Naive B cell (primary cell): ENCODE data around the gene GNAT1. TPM values are rescaled to one million over a fixed set of nuclear protein-coding genes. Genes with fewer than 3 reads are reported as not detected.

ENCODE experiments used
- ATAC-seq, 2 donors: fragments of 150-1000 bp; cut with Tn5 transposase; 2 replicates each; pipeline ENCODE4 v1.10.0; 2021; ENCODE audit warnings: low read depth in 2 of 2, mild to moderate bottlenecking in 2 of 2, moderate library complexity in 2 of 2
- DNase-seq: peaks from one replicate; pipeline ENCODE4 v3.0.0; 2022
- H3K27ac Mint-ChIP-seq, 6 donors: one replicate each; pipeline ENCODE4 v1.8.0; 2020 to 2022; ENCODE audit warnings: mild to moderate bottlenecking in 6 of 6, mixed read lengths in 6 of 6, moderate library complexity in 5 of 6, inconsistent platforms in 2 of 6
- H3K27me3 Mint-ChIP-seq, 3 donors: one replicate each; pipeline ENCODE4 v1.8.0; 2021 to 2022; ENCODE audit warnings: mixed read lengths in 3 of 3, mild to moderate bottlenecking in 1 of 3
- H3K36me3 Mint-ChIP-seq, 2 donors: one replicate each; pipeline ENCODE4 v1.8.0; 2020 to 2022; ENCODE audit warnings: mixed read lengths in 2 of 2, inconsistent platforms in 1 of 2, mild to moderate bottlenecking in 1 of 2
- H3K4me1 Mint-ChIP-seq, 3 donors: one replicate each; pipeline ENCODE4 v1.8.0; 2020 to 2022; ENCODE audit warnings: mixed read lengths in 3 of 3, inconsistent platforms in 1 of 3, mild to moderate bottlenecking in 1 of 3, moderate library complexity in 1 of 3
- H3K4me3 Mint-ChIP-seq, 8 donors: one replicate each; pipeline ENCODE4 v1.8.0; 2020 to 2022; ENCODE audit warnings: mild to moderate bottlenecking in 8 of 8, mixed read lengths in 8 of 8, moderate library complexity in 8 of 8, inconsistent platforms in 2 of 8
- H3K9me3 Mint-ChIP-seq, 7 donors: one replicate each; pipeline ENCODE4 v1.8.0; 2020 to 2022; ENCODE audit warnings: mixed read lengths in 7 of 7, mild to moderate bottlenecking in 5 of 7, inconsistent platforms in 2 of 7, moderate library complexity in 1 of 7
- polyA plus RNA-seq, 6 donors: library from polyadenylated mRNA; unstranded; fragments of 300-500 nt; fragmentation: Illumina TruSeq; gene quantifications; one replicate each; pipeline ENCODE4 v1.2.3, GENCODE V29; 2021; ENCODE audit warnings: low read depth in 6 of 6

The GNAT1 gene
- polyA plus RNA-seq, 6 donors from 2014 or later = not detected

- H3K4me1 Mint-ChIP-seq = peaks cover 15 to 22% (median 21%) of the 10 kb centered on the region in 3 donors
- DNase-seq = no peak
- H3K27ac Mint-ChIP-seq = peak overlapping the region in 2 of 6 donors; percentile 49 to 94
Measured at GRCh38 chr3:50155891-50156290, 35.5 kb upstream of the GNAT1 start.

GRCh38 chr3:50156549-50157493, 34.6 kb upstream of the GNAT1 start:
- H3K36me3 Mint-ChIP-seq = no peaks in the 10 kb centered on the region
- peaks cover 15 to 22% (median 21%) of the 10 kb centered on the region in 3 donors for H3K4me1 Mint-ChIP-seq
- H3K27ac Mint-ChIP-seq = no peak overlapping the region
- H3K9me3 Mint-ChIP-seq = no peaks in the 10 kb centered on the region
- ATAC-seq (no peak), DNase-seq (no peak)
- H3K4me3 Mint-ChIP-seq = peak overlapping the region in 5 of 8 donors; percentile 60 to 84 (median 78)
- peaks cover 22 to 58% (median 43%) of the 10 kb centered on the region in 3 donors for H3K27me3 Mint-ChIP-seq

More at GRCh38 chr3:50155891-50156290, 35.5 kb upstream of the GNAT1 start:
- Mint-ChIP-seq H3K27me3 (peaks cover 22 to 58% (median 46%) of the 10 kb centered on the region in 3 donors), H3K4me3 (peak overlapping the region; percentile 71 to 92 (median 81)), H3K9me3 (no peaks in the 10 kb centered on the region), H3K36me3 (no peaks in the 10 kb centered on the region)
- no peak for ATAC-seq

- Mint-ChIP-seq H3K4me1 (peaks cover 15 to 22% (median 21%) of the 10 kb centered on the region in 3 donors), H3K27me3 (peaks cover 23 to 57% (median 42%) of the 10 kb centered on the region in 3 donors), H3K9me3 (no peaks in the 10 kb centered on the region), H3K27ac (no peak overlapping the region), H3K36me3 (no peaks in the 10 kb centered on the region), H3K4me3 (peak overlapping the region in 1 of 8 donors; percentile 68)
- DNase-seq = no peak
- ATAC-seq = no peak
Measured at GRCh38 chr3:50157827-50158529, 33.4 kb upstream of the GNAT1 start.

GRCh38 chr3:50158530-50159146, 32.8 kb upstream of the GNAT1 start:
- H3K4me1 Mint-ChIP-seq = peaks cover 14 to 18% (median 15%) of the 10 kb centered on the region in 3 donors

GRCh38 chr3:50160561-50160983, 30.8 kb upstream of the GNAT1 start:
- DNase-seq (no peak), ATAC-seq (no peak)
- Mint-ChIP-seq H3K4me1 (peaks cover 5 to 11% (median 6%) of the 10 kb centered on the region in 3 donors), H3K4me3 (no peak overlapping the region), H3K27ac (no peak overlapping the region), H3K27me3 (peaks cover 16 to 40% (median 26%) of the 10 kb centered on the region in 3 donors), H3K36me3 (no peaks in the 10 kb centered on the region), H3K9me3 (no peaks in the 10 kb centered on the region)

More at GRCh38 chr3:50158530-50159146, 32.8 kb upstream of the GNAT1 start:
- Mint-ChIP-seq H3K36me3 (no peaks in the 10 kb centered on the region), H3K27me3 (peaks cover 23 to 50% (median 35%) of the 10 kb centered on the region in 3 donors), H3K27ac (no peak overlapping the region), H3K9me3 (no peaks in the 10 kb centered on the region), H3K4me3 (no peak overlapping the region)
- ATAC-seq (no peak), DNase-seq (no peak)

GRCh38 chr3:50161320-50161719, 30.1 kb upstream of the GNAT1 start:
- Mint-ChIP-seq H3K27ac (no peak overlapping the region), H3K36me3 (no peaks in the 10 kb centered on the region), H3K4me1 (peaks cover 0 to 4% (median 0%) of the 10 kb centered on the region in 3 donors), H3K27me3 (peaks cover 9 to 33% (median 18%) of the 10 kb centered on the region in 3 donors), H3K4me3 (no peak overlapping the region), H3K9me3 (no peaks in the 10 kb centered on the region)
- ATAC-seq (no peak), DNase-seq (no peak)

GRCh38 chr3:50162034-50162883, 29.2 kb upstream of the GNAT1 start:
- DNase-seq (no peak), ATAC-seq (no peak)
- peak overlapping the region in 1 of 6 donors; percentile 79 for H3K27ac Mint-ChIP-seq
- H3K9me3 Mint-ChIP-seq = no peaks in the 10 kb centered on the region
- peaks cover 9 to 24% (median 9%) of the 10 kb centered on the region in 3 donors for H3K27me3 Mint-ChIP-seq
- no peak overlapping the region for H3K4me3 Mint-ChIP-seq
- H3K4me1 Mint-ChIP-seq = peaks cover 0 to 4% (median 0%) of the 10 kb centered on the region in 3 donors
- H3K36me3 Mint-ChIP-seq = no peaks in the 10 kb centered on the region

- Mint-ChIP-seq H3K4me3 (no peak overlapping the region), H3K4me1 (no peaks in the 10 kb centered on the region), H3K27me3 (peaks cover 7 to 11% (median 8%) of the 10 kb centered on the region in 3 donors), H3K27ac (no peak overlapping the region), H3K9me3 (no peaks in the 10 kb centered on the region), H3K36me3 (no peaks in the 10 kb centered on the region)
- DNase-seq (no peak), ATAC-seq (no peak)
Measured at GRCh38 chr3:50163572-50164455, 27.6 kb upstream of the GNAT1 start.

- Mint-ChIP-seq H3K4me3 (no peak overlapping the region), H3K4me1 (no peaks in the 10 kb centered on the region), H3K27me3 (peaks cover 4 to 9% (median 5%) of the 10 kb centered on the region in 3 donors), H3K27ac (no peak overlapping the region), H3K36me3 (no peaks in the 10 kb centered on the region), H3K9me3 (no peaks in the 10 kb centered on the region)
- ATAC-seq (no peak), DNase-seq (no peak)
Measured at GRCh38 chr3:50164481-50164880, 26.9 kb upstream of the GNAT1 start.

- no peak overlapping the region for H3K4me3 Mint-ChIP-seq
- H3K36me3 Mint-ChIP-seq = no peaks in the 10 kb centered on the region
- peaks cover 0 to 16% (median 4%) of the 10 kb centered on the region in 3 donors for H3K27me3 Mint-ChIP-seq
- no peak for ATAC-seq
- H3K4me1 Mint-ChIP-seq = no peaks in the 10 kb centered on the region
- no peak overlapping the region for H3K27ac Mint-ChIP-seq
- no peaks in the 10 kb centered on the region for H3K9me3 Mint-ChIP-seq
- DNase-seq = no peak
Measured at GRCh38 chr3:50164984-50165909, 26.2 kb upstream of the GNAT1 start.

- DNase-seq = no peak
- Mint-ChIP-seq H3K9me3 (no peaks in the 10 kb centered on the region), H3K27me3 (peaks cover 0 to 18% (median 4%) of the 10 kb centered on the region in 3 donors), H3K4me1 (no peaks in the 10 kb centered on the region), H3K36me3 (no peaks in the 10 kb centered on the region), H3K27ac (peak overlapping the region in 1 of 6 donors; percentile 44), H3K4me3 (no peak overlapping the region)
- no peak for ATAC-seq
Measured at GRCh38 chr3:50165910-50166538, 25.4 kb upstream of the GNAT1 start.
